Neural crest cell (in vitro differentiated cells): ENCODE data around the gene RSPH1. TPM values are rescaled to one million over a fixed set of nuclear protein-coding genes. Genes with fewer than 3 reads are reported as not detected.
A peak's percentile ranks its signal among the peaks of the same experiment; 100 is the strongest.

Experiments used
- DNase-seq: peaks from one replicate; pipeline ENCODE4 v3.0.0; 2021; ENCODE audit warnings: low read depth, mixed read lengths, low spot score
- H3K27ac Mint-ChIP-seq: one replicate; pipeline ENCODE4 v1.8.0; 2021; ENCODE audit warnings: mild to moderate bottlenecking, mixed read lengths; ENCODE audit not compliant: unreplicated experiment
- H3K27me3 Mint-ChIP-seq: 2 replicates; pipeline ENCODE4 v1.8.0; 2021; ENCODE audit warnings: low read depth, mild to moderate bottlenecking, mixed read lengths
- H3K36me3 Mint-ChIP-seq: 2 replicates; pipeline ENCODE4 v1.8.0; 2021; ENCODE audit warnings: low read depth, mild to moderate bottlenecking, mixed read lengths
- H3K4me1 Mint-ChIP-seq: 2 replicates; pipeline ENCODE4 v1.8.0; 2021; ENCODE audit warnings: mixed read lengths
- H3K4me3 Mint-ChIP-seq: one replicate; pipeline ENCODE4 v1.8.0; 2021; ENCODE audit warnings: mild to moderate bottlenecking, mixed read lengths
- H3K9me3 Mint-ChIP-seq: 2 replicates; pipeline ENCODE4 v1.8.0; 2021; ENCODE audit warnings: mixed read lengths
- CTCF ChIP-seq: fragments of 200-600 bp; sonication (generic); conservative IDR thresholded peaks from 2 replicates; pipeline ENCODE4 v1.5.0; 2021; ENCODE audit warnings: antibody characterized with exemption, mild to moderate bottlenecking
- total RNA-seq: library from RNA; stranded (reverse); gene quantifications from 2 replicates; pipeline ENCODE4 v1.2.1, GENCODE V29; 2021

Gene RSPH1
- total RNA-seq, 1 donor from 2014 or later: 0.65 TPM

GRCh38 chr21:42530167-42530518 lies 34.1 kb upstream of the RSPH1 start:
- Mint-ChIP-seq H3K36me3 (no peaks in the 10 kb centered on the region), H3K9me3 (no peaks in the 10 kb centered on the region), H3K27ac (no peak overlapping the region), H3K4me1 (peaks cover 28% of the 10 kb centered on the region), H3K4me3 (no peak overlapping the region), H3K27me3 (peaks cover 2% of the 10 kb centered on the region)
- DNase-seq: no peak
- TF ChIP-seq CTCF: no peak

GRCh38 chr21:42527489-42528158 lies 31.6 kb upstream of the RSPH1 start:
- no peaks in the 10 kb centered on the region for H3K36me3 Mint-ChIP-seq
- TF ChIP-seq CTCF: no peak
- no peak overlapping the region for H3K4me3 Mint-ChIP-seq
- H3K27ac Mint-ChIP-seq: no peak overlapping the region
- peaks cover 2% of the 10 kb centered on the region for H3K27me3 Mint-ChIP-seq
- H3K9me3 Mint-ChIP-seq: no peaks in the 10 kb centered on the region
- peaks cover 37% of the 10 kb centered on the region for H3K4me1 Mint-ChIP-seq
- DNase-seq: no peak

GRCh38 chr21:42527127-42527488 lies 31.1 kb upstream of the RSPH1 start:
- Mint-ChIP-seq H3K4me1 (peaks cover 37% of the 10 kb centered on the region), H3K36me3 (no peaks in the 10 kb centered on the region), H3K27ac (no peak overlapping the region)

GRCh38 chr21:42526379-42526727 lies 30.3 kb upstream of the RSPH1 start:
- Mint-ChIP-seq H3K9me3 (no peaks in the 10 kb centered on the region), H3K36me3 (no peaks in the 10 kb centered on the region), H3K4me3 (peak overlapping the region; percentile 18), H3K27ac (no peak overlapping the region), H3K27me3 (peaks cover 2% of the 10 kb centered on the region), H3K4me1 (peaks cover 40% of the 10 kb centered on the region)
- TF ChIP-seq CTCF: no peak
- no peak for DNase-seq

More at GRCh38 chr21:42527127-42527488, 31.1 kb upstream of the RSPH1 start:
- TF ChIP-seq CTCF: no peak
- H3K4me3 Mint-ChIP-seq: no peak overlapping the region
- peaks cover 2% of the 10 kb centered on the region for H3K27me3 Mint-ChIP-seq
- no peak for DNase-seq
- no peaks in the 10 kb centered on the region for H3K9me3 Mint-ChIP-seq

GRCh38 chr21:42525676-42526378 lies 29.8 kb upstream of the RSPH1 start:
- no peaks in the 10 kb centered on the region for H3K9me3 Mint-ChIP-seq
- H3K4me1 Mint-ChIP-seq: peaks cover 42% of the 10 kb centered on the region
- H3K36me3 Mint-ChIP-seq: no peaks in the 10 kb centered on the region
- no peak for TF ChIP-seq CTCF
- peaks cover 4% of the 10 kb centered on the region for H3K27me3 Mint-ChIP-seq
- H3K27ac Mint-ChIP-seq: no peak overlapping the region
- H3K4me3 Mint-ChIP-seq: peak overlapping the region; percentile 18
- no peak for DNase-seq
